IPS-NIHi11 (cell line): ENCODE measurements around the gene DND1.
"Not testable (repeated sequence)": the region's sequence is repeated elsewhere in the genome, so short reads cannot be mapped to it uniquely, and the experiment has no call there.

Experiments
- DNase-seq: peaks from one replicate; pipeline ENCODE4 v3.0.0; 2012; ENCODE audit warnings: mixed read lengths, low spot score

Gene DND1

DNA sequence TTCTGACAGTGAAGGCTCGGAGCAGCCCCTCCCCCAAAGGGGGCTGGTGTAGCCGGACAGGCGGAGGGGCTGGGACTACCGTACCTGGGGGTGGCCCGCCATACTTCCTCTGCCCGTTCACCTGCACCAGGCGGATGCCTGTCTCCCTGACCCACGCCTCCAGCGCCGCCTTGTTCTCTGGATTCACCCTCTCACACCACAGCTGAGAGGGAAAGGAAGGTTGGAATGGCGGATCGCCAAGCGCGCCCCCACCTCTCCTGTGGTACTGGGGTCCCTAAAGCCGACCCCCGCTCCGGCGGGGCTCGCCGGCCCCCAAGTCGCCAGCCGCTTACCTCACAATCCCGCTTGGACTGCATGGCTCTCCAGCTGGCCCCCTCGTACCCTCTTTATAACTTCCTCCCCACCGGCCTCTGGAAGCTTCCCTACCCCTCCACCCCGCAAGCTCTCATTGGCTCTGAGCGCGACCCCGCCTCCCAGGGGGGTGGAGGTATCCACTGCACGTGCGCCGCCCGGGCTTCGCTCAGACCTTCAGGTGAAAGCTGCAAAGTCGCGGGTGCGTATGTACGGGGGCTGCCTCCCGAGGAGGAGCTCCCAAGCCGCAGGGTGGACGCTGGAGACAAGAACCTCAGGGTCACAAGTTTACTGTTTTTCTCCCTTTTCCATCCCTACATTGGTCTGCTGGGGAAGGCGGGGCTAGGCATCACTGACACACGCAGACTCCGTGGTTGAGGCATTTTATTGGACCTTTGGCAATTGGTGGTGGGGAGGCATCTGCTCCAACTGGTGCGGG lies at the start of gene DND1:
TSS of gene DND1 (minus strand) at position 390 of the 790 bp plus-strand sequence. CDS start at position 356, 34 bp downstream.
- DNase-seq, result peak; percentile 55

DNA sequence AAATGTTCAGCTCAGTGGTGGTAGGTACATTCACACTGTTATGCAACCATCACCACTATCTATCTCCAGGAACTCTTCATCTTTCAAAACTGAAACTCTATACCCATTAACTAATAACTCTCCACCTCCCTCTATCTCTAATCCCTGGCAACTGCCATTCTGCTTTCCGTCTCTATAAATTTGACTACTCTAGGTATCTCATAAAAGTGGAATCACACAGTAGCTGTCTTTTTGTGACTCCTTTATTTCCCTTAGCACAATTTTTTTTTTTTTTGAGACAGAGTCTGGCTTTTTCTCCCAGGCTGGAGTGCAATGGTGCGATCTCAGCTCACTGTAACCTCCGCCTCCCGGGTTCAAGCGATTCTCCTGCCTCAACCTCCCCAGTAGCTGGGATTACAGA lies 48.0 kb upstream of the DND1 start:
- not testable (repeated sequence) for DNase-seq

DNA sequence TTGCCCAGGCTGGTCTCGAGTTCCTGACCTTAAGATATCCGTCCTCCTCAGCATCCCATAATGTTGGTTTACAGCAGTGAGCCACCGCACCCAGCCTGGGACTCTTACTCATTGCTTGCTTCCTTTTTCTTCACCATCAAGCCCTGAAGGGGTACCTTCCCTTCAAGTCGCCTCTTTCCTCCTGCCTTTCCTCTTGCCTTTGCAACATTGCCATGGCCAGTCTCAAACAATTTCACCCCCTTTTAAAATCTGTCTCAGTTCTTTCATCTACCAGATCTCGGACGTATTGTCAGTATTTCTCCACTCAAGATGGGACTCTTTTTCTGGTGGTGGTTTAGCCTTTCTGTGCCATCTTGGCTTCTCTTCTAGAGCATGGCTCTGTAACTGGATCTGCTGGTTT lies 47.4 kb upstream of the DND1 start:
- DNase-seq, result not testable (repeated sequence)

DNA sequence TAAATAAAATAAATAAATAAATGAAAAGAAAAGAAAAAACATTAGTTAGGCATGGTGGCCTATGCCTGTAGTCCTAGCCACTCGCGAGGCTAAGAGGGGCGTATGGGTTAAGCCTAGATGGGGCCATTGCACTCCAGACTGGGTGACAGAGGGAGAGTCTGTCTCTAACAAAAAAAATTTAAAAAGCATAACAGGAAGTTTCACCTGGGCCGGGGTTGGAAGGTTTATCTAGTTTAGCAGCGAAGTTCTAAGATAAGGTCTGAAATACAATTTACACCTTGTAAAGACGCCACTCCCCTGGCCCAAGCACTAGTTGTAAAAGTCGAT lies 44.9 kb upstream of the DND1 start:
- DNase-seq, result no peak

DNA sequence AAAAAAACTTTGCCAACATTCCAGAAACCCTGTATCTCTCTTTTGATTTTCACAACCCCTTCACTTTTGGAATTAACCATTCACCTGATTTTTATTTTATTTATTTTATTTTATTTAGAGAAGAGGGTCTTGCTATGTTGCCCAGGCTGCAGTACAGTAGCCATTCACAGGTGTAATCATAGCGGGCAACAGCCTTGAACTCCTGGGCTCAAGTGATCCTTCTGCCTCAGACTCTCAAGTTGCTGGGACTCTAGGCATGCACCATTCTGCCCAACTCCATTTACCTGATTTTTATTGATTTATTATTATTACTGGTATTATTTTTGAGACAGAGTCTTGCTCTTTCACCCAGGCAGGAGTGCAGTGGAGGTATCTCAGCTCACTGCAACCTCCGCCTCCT lies 42.9 kb upstream of the DND1 start:
- DNase-seq, result not testable (repeated sequence)

DNA sequence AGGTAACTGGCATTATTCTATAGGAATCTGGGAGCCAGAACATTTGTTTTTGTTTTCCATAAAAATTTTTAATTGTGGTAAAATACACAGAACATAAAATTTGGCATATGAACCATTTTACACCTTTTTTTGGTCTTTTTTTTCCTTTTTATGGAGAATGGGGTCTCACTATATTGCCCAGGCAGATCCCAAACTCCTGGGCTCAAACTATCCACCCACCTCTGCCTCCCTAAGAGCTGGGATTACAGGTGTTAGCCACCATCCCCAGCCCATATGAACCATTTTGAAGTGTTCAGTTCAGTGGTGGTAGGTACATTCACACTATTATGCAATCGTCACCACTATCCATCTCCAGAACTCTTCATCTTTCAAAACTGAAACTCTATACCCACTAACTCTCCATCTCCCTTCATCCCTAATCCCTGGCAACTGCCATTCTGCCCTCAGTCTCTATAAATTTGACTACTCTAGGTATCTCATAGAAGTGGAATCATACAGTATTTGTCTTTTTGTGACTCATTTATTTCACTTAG lies 40.3 kb upstream of the DND1 start:
- DNase-seq, result no peak

DNA sequence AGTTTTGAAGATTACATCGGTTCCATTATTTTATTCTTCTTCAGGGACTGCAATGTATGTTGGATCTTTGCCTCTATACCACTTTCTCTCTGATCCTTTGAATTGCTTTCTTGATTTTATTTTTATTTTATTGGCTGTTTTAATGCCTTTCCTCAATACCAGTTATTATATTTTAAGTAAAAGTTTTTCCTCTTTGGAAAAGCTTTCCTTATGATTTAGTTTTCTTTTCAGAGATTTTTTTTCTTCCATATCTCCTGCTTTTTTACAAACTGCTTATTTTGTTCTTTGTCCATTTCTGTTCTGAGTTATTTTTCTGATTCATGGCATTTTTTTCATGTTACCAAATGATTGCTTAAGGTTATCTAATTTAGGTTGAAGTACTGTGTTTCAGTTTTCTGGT lies 38.4 kb upstream of the DND1 start:
- no peak for DNase-seq

DNA sequence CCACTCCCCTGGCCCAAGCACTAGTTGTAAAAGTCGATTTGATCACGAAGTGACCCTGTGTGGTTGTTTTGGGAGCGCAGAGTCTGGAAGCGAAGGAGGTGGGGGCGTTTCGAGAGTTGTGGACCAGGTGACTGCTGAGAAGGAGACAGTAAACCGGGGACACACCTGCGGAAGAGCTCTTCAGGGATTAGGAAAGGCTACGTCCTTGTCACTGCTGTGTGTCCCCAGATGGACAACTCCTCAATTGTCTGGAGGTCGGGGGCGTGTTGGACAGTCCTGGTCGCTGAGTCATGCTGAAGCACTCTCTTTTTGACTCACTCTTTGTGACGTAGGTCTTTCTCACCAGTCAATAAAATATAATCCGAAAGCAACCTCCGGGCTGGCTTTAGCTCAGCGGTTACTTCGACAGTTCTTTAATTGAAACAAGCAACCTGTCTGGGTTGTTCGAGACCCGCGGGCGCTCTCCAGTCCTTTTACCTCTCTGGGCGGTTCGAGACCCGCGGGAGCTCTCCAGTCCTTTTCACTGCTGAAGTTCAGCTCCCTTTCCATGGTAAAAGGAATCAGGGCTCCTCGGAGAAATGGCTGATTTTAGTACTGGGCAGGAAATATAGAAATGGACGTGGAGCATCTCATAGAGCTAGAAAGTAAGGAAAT lies 37.6 kb upstream of the DND1 start:
- DNase-seq, result peak; percentile 77

DNA sequence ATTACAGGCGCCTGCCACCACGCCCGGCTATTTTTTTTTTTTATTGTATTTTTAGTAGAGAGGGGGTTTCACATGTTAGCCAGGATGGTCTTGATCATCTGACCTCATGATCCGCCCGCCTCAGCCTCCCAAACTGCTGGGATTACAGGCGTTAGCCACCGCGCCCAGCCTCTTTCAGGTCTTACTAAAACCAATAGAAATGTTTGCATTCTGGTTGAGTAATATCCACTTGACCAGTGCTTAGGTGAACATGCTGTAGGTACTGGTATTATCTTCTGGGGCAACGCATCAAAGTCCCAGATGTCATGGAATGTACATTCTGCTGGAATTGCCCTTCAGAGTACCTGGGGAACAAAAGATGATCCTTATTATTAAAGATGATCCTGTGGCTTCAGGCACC lies 35.4 kb upstream of the DND1 start:
- not testable (repeated sequence) for DNase-seq

DNA sequence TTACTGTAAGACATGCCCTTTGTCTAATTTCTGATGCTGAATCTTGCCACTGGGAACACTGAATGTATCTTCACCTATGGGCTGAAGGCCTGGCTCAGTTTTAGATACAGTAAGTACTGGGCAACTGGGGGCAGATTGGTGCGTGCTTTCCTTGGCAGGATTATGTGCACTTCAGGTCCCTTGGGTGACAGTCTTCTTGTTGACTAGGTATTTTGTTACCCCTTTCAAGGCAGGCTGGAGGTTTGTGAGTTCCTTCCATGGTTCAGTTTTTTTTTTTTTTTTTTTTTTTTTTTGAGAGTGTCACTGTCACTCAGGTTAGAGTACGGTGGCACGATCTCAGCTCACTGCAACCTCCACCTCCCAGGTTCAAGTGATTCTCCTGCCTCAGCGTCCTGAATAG lies 34.4 kb upstream of the DND1 start:
- no peak for DNase-seq

DNA sequence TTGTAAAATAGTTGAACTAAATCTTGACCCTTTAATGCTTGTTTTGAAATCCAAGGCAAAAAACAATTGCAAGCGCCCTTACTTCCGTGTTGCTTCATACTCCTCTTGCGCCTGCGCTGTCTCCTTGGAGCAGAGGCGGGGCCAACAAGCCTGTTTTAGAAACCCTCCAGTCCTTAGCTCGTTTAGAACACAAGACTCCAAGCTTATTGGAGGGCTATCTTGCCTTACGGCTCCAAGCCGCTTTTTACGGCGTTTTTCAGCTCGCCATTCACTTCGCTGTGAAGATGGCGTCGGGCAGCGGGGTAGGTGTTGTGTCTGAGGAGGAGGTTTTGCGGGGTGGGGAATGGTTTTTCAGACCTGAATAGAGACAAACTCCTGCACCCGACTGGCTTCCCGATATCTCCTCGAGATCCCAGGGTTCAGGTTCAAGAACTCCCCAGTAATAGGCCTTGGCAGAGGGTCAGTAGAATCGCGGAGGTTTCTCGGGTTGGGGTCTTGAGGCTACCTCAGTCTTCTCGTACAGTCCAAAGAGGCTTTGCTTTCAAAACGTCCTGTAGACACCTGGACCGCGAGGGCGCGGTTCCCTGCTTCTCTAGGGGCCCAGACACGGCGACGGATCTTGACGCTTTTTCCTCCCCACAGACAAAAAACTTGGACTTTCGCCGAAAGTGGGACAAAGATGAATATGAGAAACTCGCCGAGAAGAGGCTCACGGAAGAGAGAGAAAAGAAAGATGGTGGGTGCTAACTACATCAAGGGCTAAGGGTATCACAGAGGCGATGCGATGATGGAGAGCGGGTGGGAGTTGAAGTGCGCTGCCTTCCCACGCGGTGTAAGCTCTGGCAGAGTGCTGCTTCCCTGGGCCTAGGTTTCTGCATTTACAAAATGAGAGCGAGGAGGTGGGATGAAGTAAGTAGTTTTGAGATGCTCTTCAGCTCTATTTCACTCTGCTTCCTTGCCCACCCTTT lies 27.1 kb upstream of the DND1 start, which contains the start of gene ZMAT2:
TSS of gene ZMAT2 (plus strand) at position 271 of the 968 bp plus-strand sequence. CDS start at position 285, 14 bp downstream.
- peak; percentile 94 for DNase-seq

DNA sequence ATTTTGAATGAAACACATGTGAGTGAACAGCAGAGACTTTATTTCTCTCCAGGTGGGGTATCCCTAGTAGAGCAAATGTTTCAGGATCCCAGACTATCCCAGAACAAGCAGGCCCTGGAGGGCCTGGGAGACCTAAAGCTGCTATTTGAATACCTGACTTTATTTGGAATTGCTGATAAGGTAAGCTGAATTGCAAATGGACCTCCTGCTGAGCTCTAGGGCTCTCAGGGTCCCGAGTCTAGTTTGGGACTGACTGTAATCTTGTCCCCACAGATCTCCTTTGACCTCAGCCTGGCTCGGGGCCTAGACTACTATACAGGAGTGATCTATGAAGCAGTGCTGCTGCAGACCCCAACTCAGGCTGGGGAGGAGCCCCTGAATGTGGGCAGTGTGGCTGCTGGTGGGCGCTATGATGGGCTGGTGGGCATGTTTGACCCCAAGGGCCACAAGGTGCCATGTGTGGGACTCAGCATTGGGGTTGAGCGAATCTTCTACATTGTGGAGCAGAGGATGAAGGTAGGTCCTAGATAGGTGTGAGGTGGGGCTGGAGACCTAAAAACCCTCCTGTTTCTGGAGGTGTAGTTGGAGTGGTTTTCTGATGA lies 23.6 kb upstream of the DND1 start:
- DNase-seq, result no peak

DNA sequence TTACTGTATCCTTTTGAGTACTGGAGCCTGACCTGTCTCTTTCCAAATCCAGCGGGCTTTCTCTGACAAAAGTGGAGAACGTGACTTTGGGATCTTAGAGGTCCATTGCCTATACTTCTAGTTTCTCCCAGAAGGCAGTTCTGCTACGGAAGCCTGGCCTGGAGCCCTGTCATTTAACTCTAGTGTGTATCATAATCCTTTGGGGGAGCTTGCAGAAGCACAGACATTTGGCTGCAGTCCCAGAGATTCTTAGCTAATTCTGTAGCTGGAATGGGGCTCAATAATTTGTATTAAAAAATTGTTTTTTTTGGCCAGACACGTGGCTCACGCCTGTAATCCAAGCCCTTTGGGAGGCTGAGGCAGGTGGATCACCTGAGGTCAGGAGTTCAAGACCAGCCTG lies 20.9 kb upstream of the DND1 start:
- no peak for DNase-seq

DNA sequence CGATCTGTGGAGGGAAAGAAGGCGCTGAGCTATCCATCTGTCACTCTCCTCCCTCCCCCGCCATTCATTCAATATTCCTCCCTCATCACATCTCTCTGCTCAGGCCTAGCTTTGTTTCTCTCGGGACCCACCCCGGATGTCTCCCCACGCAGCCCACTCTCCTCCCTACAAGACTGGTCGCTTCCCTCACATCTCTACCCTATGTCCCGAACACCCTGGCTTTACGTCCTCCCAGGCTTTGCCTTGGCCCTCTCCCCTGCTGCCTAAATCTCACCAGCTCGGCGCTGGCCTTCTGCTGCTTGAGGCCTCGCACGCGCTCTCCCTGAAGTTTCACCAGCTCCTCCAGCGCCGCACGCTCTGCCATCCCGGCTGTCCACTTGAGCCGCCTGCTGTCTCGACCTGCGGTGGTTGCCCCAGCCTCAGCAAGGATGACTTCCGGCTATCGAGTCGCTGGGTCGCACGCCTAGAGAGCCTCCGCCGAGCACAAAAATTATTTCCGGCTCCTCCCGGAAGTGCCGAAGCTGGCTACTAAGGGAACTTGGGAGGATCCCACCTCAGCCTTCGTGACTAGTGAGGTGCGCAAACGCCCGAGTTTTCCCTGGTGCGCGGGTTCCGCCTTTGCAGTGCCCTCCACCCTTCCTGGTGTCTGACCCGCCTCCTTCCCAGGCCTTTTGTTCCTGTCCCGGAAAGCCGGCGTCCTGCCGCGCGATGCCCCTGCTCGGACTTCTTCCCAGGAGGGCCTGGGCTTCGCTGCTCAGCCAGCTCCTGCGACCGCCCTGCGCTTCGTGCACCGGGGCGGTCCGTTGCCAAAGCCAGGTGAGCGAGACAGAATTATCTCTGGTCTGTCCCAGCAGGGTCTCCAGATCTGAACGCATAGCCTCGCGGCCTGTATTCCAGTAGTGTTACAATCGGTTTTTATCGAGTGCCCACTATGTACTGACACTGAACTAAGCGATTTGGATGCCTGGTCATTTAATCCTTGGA lies 17.9 kb upstream of the DND1 start, which contains the start of the genes HARS1 and HARS2:
TSS of gene HARS1 (minus strand) at position 430 of the 984 bp plus-strand sequence. CDS start at position 364, 66 bp downstream.
TSS of gene HARS2 (plus strand) at position 515 of the 984 bp plus-strand sequence. CDS start at position 709, 194 bp downstream.
- DNase-seq, result peak; percentile 92

DNA sequence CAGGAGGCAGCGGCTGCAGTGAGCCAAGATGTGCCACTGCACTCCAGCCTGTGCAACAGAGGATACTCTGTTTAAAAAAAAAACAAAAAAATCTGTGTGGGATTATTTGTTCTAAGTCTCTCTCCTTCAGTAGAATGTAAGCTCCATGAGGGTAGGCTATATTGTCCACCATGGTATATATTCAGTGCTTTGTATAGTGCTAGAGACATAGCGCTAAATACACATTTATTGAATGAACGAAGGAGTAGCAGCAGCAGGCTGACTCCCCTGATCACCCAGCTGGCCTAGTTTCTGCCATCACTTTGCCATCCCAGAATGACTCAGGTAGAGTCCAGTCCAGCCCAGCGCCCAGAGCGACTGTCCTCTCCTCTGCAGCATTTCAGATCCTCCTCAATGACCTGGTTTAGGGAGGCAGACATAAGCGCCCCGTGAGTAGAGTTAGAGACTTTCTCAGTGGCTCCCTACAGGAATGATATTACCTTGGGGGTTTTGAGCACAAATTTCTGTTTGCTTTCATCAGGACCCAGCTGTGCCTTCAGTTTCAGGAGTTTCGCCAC lies 17.1 kb upstream of the DND1 start:
- no peak for DNase-seq

DNA sequence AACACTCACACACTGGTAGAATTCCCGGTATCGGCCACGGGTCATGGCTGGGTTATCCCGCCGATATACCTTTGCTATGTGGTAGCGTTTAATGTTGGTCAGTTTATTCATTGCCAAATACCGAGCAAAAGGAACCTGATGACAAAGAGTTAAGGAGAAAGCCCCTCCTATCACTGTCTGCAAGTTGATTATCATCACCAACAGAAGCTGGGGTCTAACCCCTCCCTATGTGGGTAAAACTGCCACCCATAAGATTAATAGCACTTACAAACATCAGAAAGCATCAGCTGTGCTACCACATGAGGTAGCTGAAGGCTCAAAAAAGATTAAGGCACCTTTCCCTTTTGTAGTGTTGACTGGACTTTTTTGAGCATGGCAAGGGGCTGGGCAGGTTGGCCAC lies 5.6 kb upstream of the DND1 start:
- DNase-seq, result no peak

DNA sequence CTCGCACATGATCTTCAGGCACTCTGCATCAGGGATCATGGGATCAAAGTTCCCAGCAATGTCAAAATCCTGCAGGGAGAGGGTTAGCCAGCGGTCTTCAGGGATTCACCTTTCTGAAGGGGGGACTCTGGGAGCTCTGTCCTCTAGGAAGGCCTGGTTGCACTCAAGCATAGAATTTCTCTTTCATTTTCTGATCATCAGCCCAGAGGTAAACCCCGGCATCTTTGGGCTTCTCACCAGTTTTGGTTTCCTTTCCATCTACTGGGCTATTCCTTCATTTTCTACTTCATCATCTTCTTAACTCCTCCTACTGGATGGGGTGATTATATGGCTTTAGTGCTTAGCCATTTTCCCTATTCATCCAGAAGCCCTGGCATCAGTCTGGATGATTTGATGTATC lies 4.6 kb upstream of the DND1 start:
- DNase-seq, result no peak

DNA sequence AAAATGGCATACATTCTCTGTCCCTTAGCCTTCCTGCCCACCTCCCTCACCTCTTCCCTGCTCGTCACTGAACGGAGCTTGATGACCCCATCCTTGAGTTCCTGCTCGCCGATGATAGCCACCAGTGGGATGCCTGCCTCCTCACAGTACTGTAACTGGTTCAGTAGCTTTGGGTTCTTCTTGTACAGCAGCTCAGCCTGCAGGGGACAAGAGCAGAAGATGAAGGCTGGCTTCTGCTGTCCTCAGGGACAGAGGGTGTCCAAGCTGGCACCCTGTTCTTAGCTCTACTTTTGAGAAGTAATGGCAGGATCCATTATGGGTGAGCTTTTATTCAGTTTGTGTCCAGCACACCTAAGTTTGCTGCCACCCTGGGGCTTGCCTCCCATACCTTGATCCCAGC lies 1.3 kb upstream of the DND1 start:
- no peak for DNase-seq

DNA sequence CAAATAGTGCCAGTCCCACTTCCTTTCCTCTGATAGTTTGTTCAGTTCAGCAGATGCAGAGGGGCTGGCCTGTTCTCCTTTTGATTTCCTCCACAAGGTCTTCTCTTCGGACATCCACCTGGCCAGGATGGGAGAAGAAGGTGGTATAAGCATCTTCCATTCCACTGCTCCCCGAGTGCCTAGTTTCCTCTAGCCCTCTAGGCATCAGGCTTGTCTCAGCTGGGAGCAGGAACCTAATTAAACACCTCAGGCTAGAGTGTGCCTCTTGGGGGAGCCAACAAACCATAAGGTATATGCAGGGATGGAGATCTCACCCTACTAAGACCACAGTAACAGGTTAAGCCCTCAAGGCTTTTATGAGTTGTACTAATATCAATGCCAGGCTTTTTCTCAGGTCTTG lies 835 bp upstream of the DND1 start:
- DNase-seq, result no peak
